Activated CD8-positive, alpha-beta T cell treated with anti-CD3 and anti-CD28 coated beads, Interleukin-2, amount 10 ng/mL, durations not matched to agents 7 days and 5 days (primary cell): ENCODE measurements around the gene NDUFS5. TPM values are rescaled to one million over a fixed set of nuclear protein-coding genes. Genes with fewer than 3 reads are reported as not detected.
"Not testable (repeated sequence)": the region's sequence is repeated elsewhere in the genome, so short reads cannot be mapped to it uniquely, and the experiment has no call there.

Experiments used
- ATAC-seq: fragments of 150-1000 bp; cut with Tn5 transposase; one replicate; pipeline ENCODE4 v1.10.0; 2021; ENCODE audit warnings: moderate library complexity
- CTCF ChIA-PET: fragments of 350-600 bp; sonication (Branson Sonifier 250); formaldehyde crosslinking; loops from one replicate; lab custom pipeline; 2021; ENCODE audit warnings: antibody characterized with exemption; lab: Charles Lee
- POLR2A ChIA-PET: fragments of 350-600 bp; sonication (Branson Sonifier 250); formaldehyde crosslinking; loops from one replicate; lab custom pipeline; 2021; ENCODE audit warnings: antibody characterized with exemption; lab: Charles Lee
- DNase-seq: peaks from one replicate; pipeline ENCODE4 v3.0.0-alpha.2; 2020
- H3K27ac Mint-ChIP-seq: one replicate; pipeline ENCODE4 v1.8.0; 2021; ENCODE audit warnings: mild to moderate bottlenecking, mixed read lengths
- H3K27me3 Mint-ChIP-seq: one replicate; pipeline ENCODE4 v1.8.0; 2021; ENCODE audit warnings: low read depth, mixed read lengths
- H3K36me3 Mint-ChIP-seq: one replicate; pipeline ENCODE4 v1.8.0; 2021; ENCODE audit warnings: low read depth, mixed read lengths
- H3K4me1 Mint-ChIP-seq: one replicate; pipeline ENCODE4 v1.8.0; 2021; ENCODE audit warnings: low read depth, mixed read lengths
- H3K4me3 Mint-ChIP-seq: one replicate; pipeline ENCODE4 v1.8.0; 2021; ENCODE audit warnings: mild to moderate bottlenecking, mixed read lengths
- H3K9me3 Mint-ChIP-seq: one replicate; pipeline ENCODE4 v1.8.0; 2022; ENCODE audit warnings: mixed read lengths; ENCODE audit not compliant: insufficient read depth
- total RNA-seq, 2 experiments: library from RNA; stranded (reverse); gene quantifications; one replicate each; pipeline ENCODE4 v1.2.3, GENCODE V29; 2021

Gene NDUFS5
- total RNA-seq, 2 experiments from 2014 or later = 134 to 138 TPM

DNA sequence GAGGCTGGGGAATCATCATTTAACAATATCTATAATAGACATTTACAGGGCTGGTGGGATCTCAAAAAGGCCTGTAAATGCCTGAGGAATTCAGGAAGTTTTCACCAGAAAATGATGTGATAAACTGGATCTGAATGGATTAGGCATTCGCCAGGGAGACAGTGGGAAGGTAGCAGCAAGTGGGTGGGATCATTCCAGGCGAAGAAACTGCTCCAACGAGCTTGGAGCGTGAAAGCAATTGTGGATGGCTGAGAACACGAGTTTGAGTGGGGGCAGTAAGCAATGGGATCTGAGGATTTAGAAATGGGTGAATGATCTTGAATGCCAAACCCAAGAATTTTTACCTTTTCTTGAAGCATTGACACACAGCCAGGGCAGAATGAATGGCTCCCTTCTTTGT, 8.9 kb upstream of the NDUFS5 start:
- Mint-ChIP-seq H3K4me1 (no peaks in the 10 kb centered on the region), H3K36me3 (peaks cover 6% of the 10 kb centered on the region), H3K9me3 (no peaks in the 10 kb centered on the region), H3K27me3 (peaks cover 4% of the 10 kb centered on the region), H3K27ac (no peak overlapping the region), H3K4me3 (no peak overlapping the region)
- ATAC-seq = no peak
- ChIA-PET CTCF (no interaction called here), POLR2A (no interaction called here)
- DNase-seq = no peak

DNA sequence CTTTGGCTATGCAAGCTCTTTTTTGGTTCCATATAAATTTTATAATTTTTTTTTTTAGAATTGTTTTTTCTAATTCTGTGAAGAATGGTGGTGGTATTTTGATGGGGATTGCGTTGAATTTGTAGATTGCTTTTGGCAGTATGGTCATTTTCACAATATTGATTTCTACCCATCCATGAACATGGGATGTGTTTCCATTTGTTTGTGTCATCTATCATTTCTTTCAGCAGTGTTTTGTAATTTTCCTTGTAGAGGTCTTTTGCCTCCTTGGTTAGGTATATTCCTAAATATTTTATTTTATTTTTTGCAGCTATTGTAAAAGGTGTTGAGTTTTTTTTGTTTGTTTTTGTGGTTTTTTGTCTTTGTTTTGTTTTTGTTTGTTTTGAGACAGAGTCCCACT, 5.7 kb upstream of the NDUFS5 start:
- H3K4me3 Mint-ChIP-seq, H3K4me1 Mint-ChIP-seq, ATAC-seq, H3K27me3 Mint-ChIP-seq, H3K36me3 Mint-ChIP-seq, CTCF ChIA-PET, H3K27ac Mint-ChIP-seq, POLR2A ChIA-PET, DNase-seq, H3K9me3 Mint-ChIP-seq: not testable (repeated sequence)

DNA sequence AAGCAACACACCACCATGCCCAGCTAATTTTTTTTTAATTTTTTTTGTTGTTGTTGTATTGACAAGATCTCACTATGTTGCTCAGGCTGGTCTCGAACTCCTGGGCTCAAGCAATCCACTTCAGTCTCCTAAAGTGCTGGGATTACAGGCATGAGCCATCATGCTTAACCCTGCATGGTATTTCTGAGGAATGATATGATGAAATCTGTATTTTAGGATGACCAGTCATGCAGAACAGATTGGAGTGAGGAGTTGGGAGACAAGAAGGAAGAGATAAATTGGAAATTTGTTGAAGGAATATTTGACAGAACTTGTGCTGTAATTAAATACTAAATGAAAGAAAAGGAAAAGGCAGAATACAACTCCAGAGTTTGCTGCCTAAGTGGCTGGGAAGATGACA, 4.7 kb upstream of the NDUFS5 start:
- Mint-ChIP-seq H3K27me3 (peaks cover 4% of the 10 kb centered on the region), H3K4me1 (peaks cover 9% of the 10 kb centered on the region), H3K27ac (no peak overlapping the region), H3K9me3 (no peaks in the 10 kb centered on the region), H3K36me3 (peaks cover under 1% of the 10 kb centered on the region), H3K4me3 (no peak overlapping the region)
- DNase-seq (no peak), ATAC-seq (no peak)
- ChIA-PET POLR2A (interaction anchor here (0.6 kb wide), 1 partner anchor 14 kb away, joined by 3 read pairs; no protein-coding TSS in a partner anchor), CTCF (no interaction called here)

DNA sequence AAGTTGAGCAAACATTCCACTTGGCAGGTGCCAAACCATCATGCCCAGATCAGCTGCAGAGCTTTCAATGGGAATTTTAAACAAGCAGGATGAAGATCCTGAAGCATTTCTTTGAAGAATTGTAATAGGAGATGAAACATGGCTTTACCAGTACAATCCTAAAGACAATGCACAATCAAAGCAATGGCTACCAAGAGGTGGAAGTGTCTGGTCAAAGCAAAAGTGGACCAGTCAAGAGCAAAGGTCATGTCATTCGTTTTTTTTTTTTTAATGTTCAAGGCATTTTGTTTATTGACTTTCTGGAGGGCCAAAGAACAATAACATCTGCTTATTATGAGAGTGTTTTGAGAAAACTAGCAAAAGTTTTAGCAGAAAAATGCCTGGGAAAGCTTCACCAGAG, 3.0 kb upstream of the NDUFS5 start:
- ATAC-seq (no peak), DNase-seq (no peak)
- Mint-ChIP-seq H3K27me3 (peaks cover 4% of the 10 kb centered on the region), H3K9me3 (no peaks in the 10 kb centered on the region), H3K4me1 (peaks cover 13% of the 10 kb centered on the region), H3K4me3 (no peak overlapping the region), H3K36me3 (peaks cover 5% of the 10 kb centered on the region), H3K27ac (no peak overlapping the region)
- ChIA-PET CTCF (no interaction called here), POLR2A (no interaction called here)

DNA sequence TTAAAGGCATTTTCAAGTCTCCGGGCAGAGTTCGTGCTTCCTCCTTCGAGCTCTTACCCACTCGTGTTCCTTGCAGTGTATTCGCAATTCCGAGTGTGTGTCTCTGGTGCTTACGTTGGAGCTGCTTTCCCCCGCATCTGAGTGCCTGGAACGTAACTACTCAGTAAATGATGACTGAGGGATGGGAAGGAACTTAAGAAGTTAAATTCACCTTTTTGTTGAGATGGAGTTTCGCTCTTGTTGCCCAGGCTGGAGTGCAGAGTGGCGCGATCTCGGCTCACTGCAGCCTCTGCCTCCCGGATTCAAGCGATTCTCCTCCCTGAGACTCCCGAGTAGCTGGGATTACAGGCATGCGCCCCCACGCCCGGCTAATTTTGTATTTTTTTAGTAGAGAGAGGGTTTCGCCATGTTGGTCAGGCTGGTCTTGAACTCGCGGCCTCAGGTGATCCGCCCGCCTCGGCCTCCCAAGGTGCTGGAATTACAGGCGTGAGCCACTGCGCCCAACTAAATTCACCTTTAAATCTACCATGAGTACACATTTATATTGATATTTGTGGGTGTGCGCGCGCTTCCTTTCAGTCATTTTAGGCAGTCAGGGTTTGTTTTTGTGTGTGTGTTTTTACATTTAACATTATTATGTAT, 837 bp downstream of the NDUFS5 start:
- CTCF ChIA-PET = interaction anchor here (0.6 to 1.6 kb wide), 5 partner anchors 25 to 188 kb away, joined by 3 to 10 read pairs (median 4); no protein-coding TSS in a partner anchor
- no peaks in the 10 kb centered on the region for H3K9me3 Mint-ChIP-seq
- peaks cover 22% of the 10 kb centered on the region for H3K36me3 Mint-ChIP-seq
- peak; percentile 4 for ATAC-seq
- DNase-seq = peak; percentile 39
- peak overlapping the region; percentile 94 for H3K27ac Mint-ChIP-seq
- peak overlapping the region; percentile 98 for H3K4me3 Mint-ChIP-seq
- H3K27me3 Mint-ChIP-seq = peaks cover under 1% of the 10 kb centered on the region
- POLR2A ChIA-PET = interaction anchor here (0.5 to 1.5 kb wide), 8 partner anchors 8 to 712 kb away, joined by 3 to 6 read pairs (median 4); partner anchors contain the start of genes MACF1, PABPC4 and PPIE
- peaks cover 19% of the 10 kb centered on the region for H3K4me1 Mint-ChIP-seq

DNA sequence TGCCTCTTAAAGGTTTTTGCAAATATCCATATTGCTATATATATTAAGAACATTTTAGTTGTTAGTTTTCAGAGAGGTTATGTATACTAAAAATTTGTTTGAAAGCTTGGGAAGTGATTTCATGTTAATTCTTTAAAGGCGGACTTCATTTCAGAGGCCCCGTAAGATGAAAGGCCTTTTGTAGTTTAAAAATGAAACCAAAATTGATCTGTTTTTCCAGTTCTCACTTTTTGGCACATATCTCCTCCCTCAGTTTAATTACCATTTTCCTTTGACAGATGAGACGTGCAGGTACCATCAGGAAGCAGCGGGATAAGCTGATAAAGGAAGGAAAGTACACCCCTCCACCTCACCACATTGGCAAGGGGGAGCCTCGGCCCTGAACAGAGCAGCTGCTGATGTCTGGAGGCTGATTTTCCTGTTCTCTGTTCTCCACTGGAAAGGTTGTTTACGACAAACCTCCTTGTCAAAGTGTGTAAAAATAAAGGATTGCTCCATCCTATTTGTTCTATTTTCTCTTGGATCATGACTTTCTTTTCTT, 8.0 kb downstream of the NDUFS5 start:
- Mint-ChIP-seq H3K27ac (peak overlapping the region; percentile 89), H3K4me1 (peaks cover 24% of the 10 kb centered on the region), H3K36me3 (peaks cover 48% of the 10 kb centered on the region), H3K9me3 (no peaks in the 10 kb centered on the region), H3K4me3 (peak overlapping the region; percentile 74), H3K27me3 (no peaks in the 10 kb centered on the region)
- ChIA-PET CTCF (no interaction called here), POLR2A (interaction anchor here (0.6 kb wide), 1 partner anchor 56 kb away, joined by 3 read pairs; no protein-coding TSS in a partner anchor)
- ATAC-seq (peak; percentile 58), DNase-seq (peak; percentile 27)

DNA sequence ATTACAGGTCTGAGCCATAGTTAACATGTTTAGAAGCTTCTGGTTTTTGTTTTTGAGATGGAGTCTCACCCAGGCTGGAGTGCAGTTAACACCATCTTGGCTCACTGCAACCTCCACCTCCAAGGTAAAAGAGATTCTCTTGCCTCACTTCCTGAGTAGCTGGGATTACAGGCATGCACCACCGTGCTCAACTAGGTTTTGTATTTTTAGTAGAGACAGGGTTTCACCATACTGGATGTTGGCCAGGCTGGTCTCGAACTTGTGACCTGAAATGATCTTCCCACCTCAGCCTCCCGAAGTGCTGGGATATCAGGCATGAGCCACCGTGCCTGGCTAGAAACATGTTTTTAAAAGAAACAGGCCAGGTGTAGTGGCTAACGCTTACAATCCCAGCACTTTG, 10.5 kb downstream of the NDUFS5 start:
- POLR2A ChIA-PET = no interaction called here
- no peak for ATAC-seq
- no peak overlapping the region for H3K4me3 Mint-ChIP-seq

DNA sequence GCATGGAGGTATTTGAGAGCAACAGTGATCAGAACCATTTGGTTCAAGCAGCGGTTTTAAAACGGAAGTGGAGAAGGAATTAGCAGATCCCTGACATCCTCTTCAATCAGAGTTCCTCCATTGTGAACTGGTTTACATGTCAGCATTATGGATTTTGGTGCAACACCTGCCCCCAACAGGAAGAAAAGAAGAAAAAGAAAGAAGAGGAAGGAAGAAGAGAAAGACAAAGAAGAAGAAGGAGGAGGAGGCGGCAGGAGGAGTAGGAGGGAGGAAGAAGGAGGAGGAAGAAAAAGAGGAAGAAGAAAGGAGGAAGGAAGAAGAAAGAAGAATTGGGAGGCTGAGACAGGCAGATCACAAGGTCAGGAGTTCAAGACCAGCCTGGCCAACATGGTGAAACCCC, 17.4 kb downstream of the NDUFS5 start:
- ATAC-seq (no peak), DNase-seq (no peak)
- Mint-ChIP-seq H3K4me1 (peaks cover 3% of the 10 kb centered on the region), H3K27me3 (no peaks in the 10 kb centered on the region), H3K27ac (no peak overlapping the region), H3K4me3 (no peak overlapping the region), H3K36me3 (peaks cover 6% of the 10 kb centered on the region), H3K9me3 (no peaks in the 10 kb centered on the region)
- CTCF ChIA-PET = no interaction called here
- POLR2A ChIA-PET = no interaction called here

More for the DNA sequence above, 10.5 kb downstream of the NDUFS5 start:
- peaks cover 20% of the 10 kb centered on the region for H3K4me1 Mint-ChIP-seq
- no peaks in the 10 kb centered on the region for H3K9me3 Mint-ChIP-seq
- no peaks in the 10 kb centered on the region for H3K27me3 Mint-ChIP-seq
- CTCF ChIA-PET = interaction anchor here (0.6 to 1.2 kb wide), 2 partner anchors 49 to 71 kb away, joined by 3 read pairs; no protein-coding TSS in a partner anchor
- H3K36me3 Mint-ChIP-seq = peaks cover 41% of the 10 kb centered on the region
- DNase-seq = no peak
- H3K27ac Mint-ChIP-seq = no peak overlapping the region

DNA sequence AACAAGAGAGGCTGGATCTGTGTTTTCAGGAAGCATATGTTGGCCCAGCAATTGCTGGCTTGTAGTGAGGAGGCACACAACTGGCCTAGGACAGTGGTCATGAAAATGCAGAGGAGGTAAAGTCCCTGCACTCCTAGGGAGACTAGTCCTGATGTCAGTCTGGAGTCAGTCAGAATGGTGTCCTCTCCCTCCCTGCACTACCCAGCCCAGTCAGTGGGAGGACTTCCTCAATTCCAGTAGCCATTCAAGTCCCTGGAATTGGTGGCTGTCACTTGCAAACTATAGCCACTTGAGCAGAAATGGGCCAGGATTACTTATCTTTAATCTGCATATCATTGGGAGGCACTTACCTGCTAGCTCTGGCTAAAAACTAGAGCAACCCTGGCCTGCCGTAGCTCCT, 18.6 kb downstream of the NDUFS5 start:
- H3K27me3 Mint-ChIP-seq = no peaks in the 10 kb centered on the region
- H3K36me3 Mint-ChIP-seq = peaks cover under 1% of the 10 kb centered on the region
- DNase-seq (no peak), ATAC-seq (peak; percentile 27)
- no peak overlapping the region for H3K27ac Mint-ChIP-seq
- ChIA-PET CTCF (no interaction called here), POLR2A (no interaction called here)
- H3K4me3 Mint-ChIP-seq = no peak overlapping the region
- H3K9me3 Mint-ChIP-seq = no peaks in the 10 kb centered on the region
- no peaks in the 10 kb centered on the region for H3K4me1 Mint-ChIP-seq

DNA sequence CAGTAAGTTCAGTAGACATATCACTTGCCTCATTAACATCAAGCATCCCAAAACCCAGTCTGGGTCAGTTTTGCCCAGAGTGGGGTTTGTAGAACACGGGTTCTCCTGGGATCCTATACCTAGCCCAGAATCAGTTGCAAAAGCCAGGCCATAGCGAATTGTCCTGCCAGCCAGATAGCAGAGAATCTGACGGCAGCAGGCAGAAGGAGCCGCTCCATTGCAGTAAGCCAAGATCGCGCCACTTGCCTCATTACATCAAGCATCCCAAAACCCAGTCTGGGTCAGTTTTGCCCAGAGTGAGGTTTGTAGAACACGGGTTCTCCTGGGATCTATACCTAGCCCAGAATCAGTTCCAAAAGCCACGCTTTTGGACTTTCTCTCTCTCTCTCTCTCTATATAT, 19.1 kb downstream of the NDUFS5 start:
- ATAC-seq (no peak), DNase-seq (no peak)
- H3K4me3 Mint-ChIP-seq = no peak overlapping the region
- ChIA-PET POLR2A (no interaction called here), CTCF (no interaction called here)
- no peaks in the 10 kb centered on the region for H3K4me1 Mint-ChIP-seq
- no peak overlapping the region for H3K27ac Mint-ChIP-seq
- H3K36me3 Mint-ChIP-seq = no peaks in the 10 kb centered on the region
- no peaks in the 10 kb centered on the region for H3K9me3 Mint-ChIP-seq
- no peaks in the 10 kb centered on the region for H3K27me3 Mint-ChIP-seq

DNA sequence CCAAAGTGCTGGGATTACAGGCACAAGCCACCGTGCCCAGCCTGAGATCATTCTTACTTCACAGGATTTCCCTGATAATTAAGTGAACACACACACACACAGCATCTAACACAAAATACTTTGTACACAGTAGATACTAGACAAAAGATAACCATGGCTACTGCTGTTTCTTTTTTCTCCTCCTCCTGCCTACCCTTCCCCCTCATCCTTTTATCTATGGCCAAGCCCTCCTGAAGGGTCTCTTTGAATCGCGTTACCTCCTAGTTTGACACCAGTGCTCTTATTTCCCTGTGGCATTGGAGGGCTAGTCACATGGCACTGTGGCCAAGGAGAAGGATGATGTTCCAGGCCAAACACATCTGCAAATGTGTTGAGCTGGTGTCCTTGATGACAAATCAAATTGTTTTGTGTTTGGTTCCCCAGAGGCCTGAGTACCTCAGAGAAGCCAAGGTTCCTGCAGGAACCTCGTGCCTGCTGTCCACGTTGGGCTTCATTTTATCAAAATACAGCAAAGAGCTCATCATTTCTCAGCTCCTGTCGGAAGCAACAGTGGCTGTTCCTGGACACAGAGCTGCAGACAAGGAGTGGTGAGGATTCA, 20.6 kb downstream of the NDUFS5 start:
- DNase-seq = no peak
- Mint-ChIP-seq H3K9me3 (no peaks in the 10 kb centered on the region), H3K27me3 (no peaks in the 10 kb centered on the region), H3K27ac (no peak overlapping the region), H3K36me3 (no peaks in the 10 kb centered on the region), H3K4me3 (no peak overlapping the region), H3K4me1 (peaks cover 5% of the 10 kb centered on the region)
- no peak for ATAC-seq
- POLR2A ChIA-PET = interaction anchor here (0.6 kb wide), 1 partner anchor 21 kb away, joined by 3 read pairs; the partner anchor contains the start of gene NDUFS5
- CTCF ChIA-PET = interaction anchor here (1.2 kb wide), 1 partner anchor 52 kb away, joined by 3 read pairs; no protein-coding TSS in a partner anchor
